ENCODE data around the gene CMKLR1.

CMKLR1 gene

DNA sequence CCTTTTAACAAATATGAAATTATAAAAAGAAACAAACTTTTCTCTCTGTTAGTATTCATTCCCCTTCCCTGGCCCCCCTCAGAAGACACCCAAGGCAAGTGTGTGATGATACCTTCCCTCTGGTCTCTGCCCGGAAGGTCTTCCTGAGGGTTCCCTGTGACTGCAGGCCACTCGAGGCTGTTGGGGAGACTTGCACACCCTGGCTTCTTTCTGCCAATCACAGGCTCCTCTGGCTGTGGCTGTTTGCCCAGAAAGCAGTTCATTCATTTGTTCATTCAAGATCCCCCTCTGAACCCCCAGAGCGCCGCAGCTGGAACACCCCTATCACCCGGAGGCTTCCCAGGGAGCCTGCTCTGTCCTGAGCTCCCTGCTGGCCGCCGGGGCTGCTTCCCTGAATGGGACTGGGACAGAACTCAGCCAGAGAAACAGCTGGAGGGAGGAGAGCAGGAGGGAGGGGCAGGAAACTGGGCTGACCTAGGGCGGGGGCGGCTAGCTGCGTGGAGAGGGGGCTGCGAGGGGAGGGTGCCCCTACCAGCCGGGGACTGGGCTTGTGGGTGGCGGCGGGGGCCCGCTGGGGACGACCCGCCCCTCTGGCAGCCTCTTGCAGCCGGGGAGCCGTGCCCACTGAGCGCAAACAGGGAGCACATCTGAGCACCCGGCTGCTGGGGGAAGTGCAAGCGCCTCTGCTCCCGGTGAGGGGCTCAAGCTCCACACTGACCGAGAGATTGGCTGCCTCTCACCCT is at the start of gene CMKLR1:
Gene CMKLR1, minus strand, starts transcription at position 397 of the 743 bp plus-strand sequence. CDS start 45,720 bp downstream, outside the sequence.
- DNase-seq (ENCODE audit: extremely low spot score, insufficient read length, low read depth) (no peak), FAIRE-seq (no peak)

DNA sequence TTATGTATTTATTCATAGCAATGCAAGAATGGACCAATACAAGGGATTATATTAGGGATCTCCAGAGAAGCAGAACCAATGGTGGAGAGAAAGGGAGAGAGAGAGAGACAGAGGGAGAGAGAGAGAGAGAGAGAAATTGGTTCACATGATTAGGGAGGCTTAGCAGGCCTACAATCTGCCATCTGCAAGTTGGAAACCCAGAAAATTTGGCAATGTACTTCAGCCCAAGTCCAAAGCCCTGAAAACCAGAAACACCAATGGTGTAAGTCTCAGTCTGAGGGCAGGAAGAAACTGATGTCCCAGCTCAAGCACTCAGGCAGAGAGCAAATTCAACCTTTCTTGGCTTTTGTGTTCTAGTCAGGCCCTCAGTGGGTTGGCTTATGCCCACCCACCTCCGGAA is 48.7 kb upstream of the CMKLR1 start:
- no peak for FAIRE-seq
- no peak for DNase-seq (ENCODE audit: extremely low spot score, insufficient read length, low read depth)

GRCh38 chr12:108386709-108387360 is 47.7 kb upstream of the CMKLR1 start:
- no peak for FAIRE-seq
- no peak for DNase-seq (ENCODE audit: extremely low spot score, insufficient read length, low read depth)

DNA sequence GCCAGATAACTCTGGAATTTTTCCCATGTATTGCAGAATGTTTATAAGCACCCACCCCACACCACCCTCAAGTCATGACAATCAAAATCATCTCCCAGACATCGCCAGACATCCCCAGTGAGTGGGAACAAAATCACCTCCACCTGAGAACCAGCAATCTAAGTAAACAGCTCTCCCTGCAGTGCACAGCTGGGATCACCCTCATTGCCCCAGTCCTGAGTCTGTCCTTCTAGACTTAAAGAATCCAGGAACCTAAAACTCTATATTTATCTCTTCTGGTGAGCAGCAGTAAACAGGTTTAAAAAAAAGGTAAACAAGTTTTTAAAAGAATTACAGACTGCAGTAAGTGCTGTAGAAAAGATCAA is 43.3 kb upstream of the CMKLR1 start:
- no peak for DNase-seq (ENCODE audit: extremely low spot score, insufficient read length, low read depth)

DNA sequence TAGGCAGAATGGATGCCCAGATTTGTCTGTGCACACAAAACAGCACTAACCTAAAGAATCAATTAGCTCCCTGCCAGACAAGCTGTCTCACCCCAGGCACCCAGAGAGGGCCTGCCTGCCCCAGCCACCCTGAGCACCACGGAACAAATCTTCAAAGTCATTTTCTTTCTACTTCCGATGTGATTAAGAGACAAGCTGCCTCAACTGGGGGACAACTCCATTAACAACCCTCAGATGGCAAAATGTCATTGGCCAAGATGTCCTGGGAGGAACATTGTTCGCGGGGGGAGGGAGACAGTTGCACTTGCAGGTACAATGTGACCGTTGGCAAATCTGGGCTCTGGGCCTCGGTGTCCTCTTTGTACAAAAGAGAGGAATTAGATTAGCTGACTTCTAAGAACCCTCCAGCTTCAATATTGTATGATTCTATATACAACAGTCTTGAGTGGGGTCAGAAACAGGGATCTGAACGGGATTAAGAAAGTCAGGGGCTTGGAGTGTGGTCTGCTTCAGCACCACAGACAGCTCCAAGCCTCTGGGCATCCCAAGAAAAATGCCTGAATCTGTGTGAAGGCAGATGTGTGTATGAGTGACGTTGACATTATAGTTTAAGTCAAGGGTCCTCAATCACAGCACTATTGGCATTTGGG is 42.8 kb upstream of the CMKLR1 start:
- DNase-seq (ENCODE audit: extremely low spot score, insufficient read length, low read depth) (no peak), FAIRE-seq (no peak)

More for the DNA sequence above, 43.3 kb upstream of the CMKLR1 start:
- no peak for FAIRE-seq

GRCh38 chr12:108380382-108380781 is 41.3 kb upstream of the CMKLR1 start:
- no peak for DNase-seq (ENCODE audit: extremely low spot score, insufficient read length, low read depth)
- FAIRE-seq: no peak

DNA sequence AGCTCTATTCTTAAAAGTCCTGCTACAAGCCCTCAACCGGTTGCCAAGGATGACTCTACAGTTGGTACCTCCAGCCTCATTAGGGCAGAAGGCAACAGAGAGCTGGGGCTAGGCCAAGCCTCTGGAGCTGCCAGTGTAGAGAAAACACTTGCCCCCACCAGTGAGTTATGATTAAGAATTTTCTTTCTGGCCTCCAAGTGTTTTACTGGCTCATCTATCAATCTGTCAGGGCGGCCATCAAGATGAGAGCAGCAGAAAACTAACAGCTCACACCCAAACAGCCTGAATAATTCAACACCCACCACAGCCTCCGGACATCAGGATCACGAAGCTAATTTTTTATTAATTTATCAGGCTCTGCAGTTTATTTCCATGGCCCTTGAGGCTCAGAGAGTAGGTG is 40.7 kb upstream of the CMKLR1 start:
- FAIRE-seq (no peak), DNase-seq (ENCODE audit: extremely low spot score, insufficient read length, low read depth) (no peak)

DNA sequence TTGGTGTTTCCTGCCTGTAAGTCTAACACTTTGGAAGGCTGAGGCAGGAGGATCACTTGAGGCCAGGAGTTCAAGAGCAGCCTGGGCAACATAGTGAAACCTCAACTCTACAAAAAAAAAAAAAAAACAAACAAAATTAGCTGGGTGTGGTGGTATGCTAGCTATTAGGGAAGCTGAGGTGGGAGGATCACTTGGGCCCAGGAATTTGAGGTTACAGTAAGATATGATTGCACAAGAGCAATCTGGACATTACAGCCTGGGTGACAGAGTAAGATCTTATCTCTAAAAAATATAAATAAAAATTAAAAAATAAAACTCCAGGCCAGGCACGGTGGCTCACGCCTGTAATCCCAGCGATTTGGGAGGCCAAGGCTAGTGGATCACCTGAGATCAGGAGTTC is 39.8 kb upstream of the CMKLR1 start:
- FAIRE-seq: no peak
- DNase-seq (ENCODE audit: extremely low spot score, insufficient read length, low read depth): no peak

DNA sequence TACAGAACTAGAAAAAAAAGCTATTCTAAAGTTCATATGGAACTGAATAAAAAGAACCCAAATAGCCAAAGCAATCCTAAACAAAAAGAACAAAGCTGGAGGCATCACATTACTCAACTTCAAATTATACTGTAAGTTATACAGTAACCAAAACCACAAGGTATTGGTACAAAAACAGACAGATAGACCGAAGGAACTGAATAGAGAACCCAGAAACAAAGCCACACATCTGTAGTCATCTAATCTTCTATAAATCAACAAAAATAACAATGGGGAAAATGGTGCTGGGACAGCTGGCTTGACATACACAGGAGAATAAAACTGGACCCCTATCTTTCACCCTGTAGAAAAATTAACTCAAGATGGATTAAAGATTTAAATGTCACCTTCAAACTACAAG is 38.1 kb upstream of the CMKLR1 start:
- no peak for FAIRE-seq
- DNase-seq (ENCODE audit: extremely low spot score, insufficient read length, low read depth): no peak

- DNase-seq (ENCODE audit: extremely low spot score, insufficient read length, low read depth): no peak
- FAIRE-seq: no peak
Measured at GRCh38 chr12:108375986-108376663, 37.0 kb upstream of the CMKLR1 start.

GRCh38 chr12:108374596-108375320 is 35.6 kb upstream of the CMKLR1 start:
- DNase-seq (ENCODE audit: extremely low spot score, insufficient read length, low read depth) (no peak), FAIRE-seq (no peak)

GRCh38 chr12:108373111-108373510 is 34.0 kb upstream of the CMKLR1 start:
- DNase-seq (ENCODE audit: extremely low spot score, insufficient read length, low read depth) (no peak), FAIRE-seq (no peak)

DNA sequence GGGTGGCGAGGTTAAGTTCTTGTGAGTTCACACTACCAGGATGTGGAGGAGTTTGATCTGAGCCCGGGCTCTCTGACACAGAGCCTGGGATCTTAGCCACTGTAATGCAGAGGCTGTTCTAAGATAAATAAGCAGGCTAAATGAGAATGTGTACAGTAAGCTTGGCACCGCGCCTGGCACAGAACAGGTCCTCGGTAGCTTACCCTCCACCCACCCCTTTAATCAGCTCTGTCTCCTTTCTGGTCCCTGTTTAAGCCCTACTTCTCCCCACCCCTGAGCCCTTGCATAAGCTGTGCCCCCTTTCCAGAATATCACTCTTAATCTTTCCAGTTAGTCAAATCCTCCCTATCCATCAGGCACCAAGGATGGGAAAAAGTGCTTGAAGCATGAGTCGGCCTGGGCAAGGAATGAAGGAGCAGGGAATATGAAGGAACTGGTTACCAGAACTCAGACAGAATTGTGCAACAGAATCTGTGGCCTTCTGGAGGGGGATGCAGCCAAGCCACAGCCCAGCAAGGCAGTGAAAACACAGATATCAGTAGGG is 32.8 kb upstream of the CMKLR1 start:
- FAIRE-seq (no peak), DNase-seq (ENCODE audit: extremely low spot score, insufficient read length, low read depth) (no peak)

DNA sequence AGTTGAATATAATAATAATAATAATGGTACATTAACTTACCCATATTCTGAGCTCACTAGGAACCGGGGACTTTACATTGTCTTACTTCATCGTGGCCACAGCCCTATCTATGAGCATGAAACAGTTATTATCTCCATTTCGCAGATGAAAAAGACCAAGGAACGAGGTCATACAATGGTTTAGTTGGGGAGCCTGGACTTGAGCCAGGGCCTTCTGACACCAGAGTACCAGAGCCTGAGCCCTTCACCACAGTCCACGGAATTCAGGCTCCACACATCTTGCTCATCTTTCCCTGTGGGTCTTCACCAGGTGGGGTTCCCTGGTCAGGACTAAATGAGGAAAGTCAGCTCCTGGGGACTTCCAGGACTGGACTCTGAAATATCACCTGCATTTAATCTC is 31.3 kb upstream of the CMKLR1 start:
- DNase-seq (ENCODE audit: extremely low spot score, insufficient read length, low read depth) (no peak), FAIRE-seq (no peak)

- FAIRE-seq (no peak), DNase-seq (ENCODE audit: extremely low spot score, insufficient read length, low read depth) (no peak)
Measured at GRCh38 chr12:108369736-108370396, 30.8 kb upstream of the CMKLR1 start.

DNA sequence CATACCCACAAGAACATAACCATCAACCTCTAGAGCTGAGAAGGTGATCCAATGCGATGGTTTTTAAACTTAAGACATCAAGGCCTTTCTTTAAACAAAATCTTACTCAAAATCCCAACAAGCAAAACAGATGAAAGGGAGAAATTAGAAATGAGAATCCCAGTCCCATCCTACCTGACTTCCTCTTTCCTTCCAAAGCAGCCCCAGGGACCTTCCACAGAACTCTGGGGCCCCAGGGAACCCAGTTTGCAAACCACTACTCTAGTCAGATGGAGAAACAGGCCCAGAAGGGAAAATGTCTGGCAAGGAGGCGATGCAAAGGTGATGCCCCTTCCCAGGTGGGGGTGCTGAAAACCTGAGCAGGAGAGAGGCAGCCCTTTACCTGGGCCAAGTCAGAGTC is 29.0 kb upstream of the CMKLR1 start:
- DNase-seq (ENCODE audit: extremely low spot score, insufficient read length, low read depth) (no peak), FAIRE-seq (no peak)

DNA sequence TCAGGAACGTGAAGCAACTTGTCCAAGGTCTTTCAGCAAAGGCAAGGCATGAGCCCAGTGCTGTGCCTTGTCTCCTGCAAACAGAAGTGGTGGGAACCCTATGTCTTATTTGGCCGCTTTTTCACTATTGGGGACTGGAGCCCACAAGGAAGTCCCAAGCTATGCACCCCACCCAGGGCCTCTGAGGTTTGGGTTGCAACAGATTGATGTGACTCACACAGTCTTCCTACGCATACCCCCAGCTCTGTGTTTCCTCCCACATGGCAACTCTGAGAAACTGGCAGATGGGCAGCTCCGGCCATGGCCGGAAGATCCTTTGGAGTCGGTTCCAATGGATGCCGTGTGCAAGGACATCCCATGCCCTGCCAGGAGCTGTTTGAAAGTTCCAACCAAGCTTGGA is 28.3 kb upstream of the CMKLR1 start:
- FAIRE-seq (no peak), DNase-seq (ENCODE audit: extremely low spot score, insufficient read length, low read depth) (no peak)

DNA sequence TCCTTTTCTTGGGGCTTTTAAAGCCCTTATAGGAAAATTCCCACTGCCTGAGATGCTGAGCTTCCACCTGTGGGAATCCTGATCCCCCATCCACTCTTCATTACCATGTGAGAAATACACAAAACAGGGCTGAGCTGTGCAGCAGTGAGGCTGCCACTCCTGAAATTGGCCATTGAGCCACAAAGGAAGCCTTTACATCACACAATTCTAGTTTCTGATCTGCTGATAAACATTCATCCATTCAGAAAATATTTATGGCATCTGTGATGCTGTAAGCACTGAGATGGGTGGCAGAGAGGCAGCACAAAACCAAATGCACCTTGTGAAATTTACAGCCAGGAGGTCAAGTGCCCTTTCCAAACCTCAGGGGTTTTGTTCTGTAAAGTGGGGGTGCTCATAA is 26.2 kb upstream of the CMKLR1 start:
- FAIRE-seq (no peak), DNase-seq (ENCODE audit: extremely low spot score, insufficient read length, low read depth) (no peak)

DNA sequence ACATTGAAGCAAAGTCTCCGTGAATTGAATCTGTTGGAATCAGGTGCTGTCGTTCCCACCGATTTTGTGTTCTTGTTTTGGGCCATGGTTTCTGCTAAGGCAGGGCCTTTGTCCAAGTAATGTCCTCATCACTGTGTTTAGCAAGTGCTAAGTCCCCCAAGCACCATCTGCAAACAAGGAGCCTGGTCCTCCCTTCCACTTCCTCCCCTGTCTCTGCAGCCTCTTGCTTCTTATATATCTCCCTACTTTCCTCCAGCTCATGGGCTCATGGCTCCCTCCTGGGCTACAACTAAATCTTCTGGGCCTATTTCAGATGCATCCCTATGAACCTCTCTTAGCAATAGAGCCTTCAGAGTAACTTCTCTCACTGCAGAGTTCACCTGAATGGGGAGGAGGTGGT is 25.8 kb upstream of the CMKLR1 start:
- FAIRE-seq: no peak

More for the DNA sequence above, 25.8 kb upstream of the CMKLR1 start:
- DNase-seq (ENCODE audit: extremely low spot score, insufficient read length, low read depth): no peak
